Measurements from ENCODE around the gene EFNA3.

Gene EFNA3

GRCh38 chr1:155049651-155050559 is 28.7 kb upstream of the EFNA3 start:
- no peak for DNase-seq

DNA sequence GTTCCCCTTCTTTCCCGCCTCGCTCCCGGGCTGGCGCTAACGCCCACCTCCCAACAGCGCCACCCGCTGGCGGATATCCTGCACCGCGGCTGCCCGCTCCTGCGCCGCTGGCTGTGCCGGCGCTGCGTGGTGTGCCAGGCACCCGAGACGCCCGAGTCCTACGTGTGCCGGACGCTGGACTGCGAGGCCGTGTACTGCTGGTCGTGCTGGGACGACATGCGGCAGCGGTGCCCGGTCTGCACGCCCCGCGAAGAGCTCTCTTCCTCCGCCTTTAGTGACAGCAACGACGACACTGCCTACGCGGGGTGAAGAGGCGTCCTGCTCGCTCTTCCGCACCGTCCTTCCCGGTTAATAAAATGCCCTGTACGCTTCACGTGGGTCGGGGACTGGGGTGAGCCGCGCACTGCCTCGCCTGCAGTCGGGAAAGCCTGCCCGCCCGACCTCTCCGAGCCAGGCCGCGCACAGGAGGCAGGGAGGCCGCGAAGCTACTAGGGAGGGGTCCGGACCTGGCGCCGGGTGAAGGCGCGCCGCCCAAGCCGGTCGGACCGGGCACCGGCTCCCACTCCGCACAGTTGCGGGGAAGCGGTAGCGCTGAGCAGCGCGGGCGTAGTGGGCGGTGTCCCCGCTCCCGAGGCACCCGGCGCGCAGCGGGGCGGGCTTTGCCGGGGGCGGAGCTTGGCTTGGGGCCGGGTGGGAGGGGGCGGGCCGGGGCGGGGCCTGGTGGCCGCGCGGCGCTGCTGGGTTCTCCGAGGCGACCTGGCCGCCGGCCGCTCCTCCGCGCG is 27.9 kb upstream of the EFNA3 start, which contains the start of gene ADAM15:
Gene ADAM15 (plus strand): TSS at position 757 of the 782 bp plus-strand sequence. CDS start 71 bp downstream, outside the sequence.
- peak; percentile 74 for DNase-seq

DNA sequence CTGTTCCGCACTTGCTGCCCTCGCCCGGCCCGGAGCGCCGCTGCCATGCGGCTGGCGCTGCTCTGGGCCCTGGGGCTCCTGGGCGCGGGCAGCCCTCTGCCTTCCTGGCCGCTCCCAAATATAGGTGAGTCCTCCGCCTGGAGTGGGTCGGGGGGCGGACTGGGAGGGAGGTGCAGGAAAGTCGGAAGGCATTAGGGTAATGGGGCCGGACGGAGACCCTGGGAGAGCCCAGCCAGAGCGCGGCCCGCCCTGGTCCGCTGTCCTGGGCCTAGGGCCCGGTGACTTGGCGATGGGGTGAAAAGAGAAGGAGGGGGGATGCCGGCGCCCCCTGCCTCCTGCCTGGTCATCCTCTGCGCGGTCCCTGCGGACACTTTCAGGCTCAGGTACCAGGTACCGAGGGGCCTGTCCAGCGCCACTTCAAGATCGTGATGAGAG is 27.3 kb upstream of the EFNA3 start:
- no peak for DNase-seq

- DNase-seq, result peak; percentile 19
Measured at GRCh38 chr1:155051777-155052398, 26.7 kb upstream of the EFNA3 start.

GRCh38 chr1:155052439-155053395 is 25.9 kb upstream of the EFNA3 start:
- DNase-seq, result peak; percentile 32

DNA sequence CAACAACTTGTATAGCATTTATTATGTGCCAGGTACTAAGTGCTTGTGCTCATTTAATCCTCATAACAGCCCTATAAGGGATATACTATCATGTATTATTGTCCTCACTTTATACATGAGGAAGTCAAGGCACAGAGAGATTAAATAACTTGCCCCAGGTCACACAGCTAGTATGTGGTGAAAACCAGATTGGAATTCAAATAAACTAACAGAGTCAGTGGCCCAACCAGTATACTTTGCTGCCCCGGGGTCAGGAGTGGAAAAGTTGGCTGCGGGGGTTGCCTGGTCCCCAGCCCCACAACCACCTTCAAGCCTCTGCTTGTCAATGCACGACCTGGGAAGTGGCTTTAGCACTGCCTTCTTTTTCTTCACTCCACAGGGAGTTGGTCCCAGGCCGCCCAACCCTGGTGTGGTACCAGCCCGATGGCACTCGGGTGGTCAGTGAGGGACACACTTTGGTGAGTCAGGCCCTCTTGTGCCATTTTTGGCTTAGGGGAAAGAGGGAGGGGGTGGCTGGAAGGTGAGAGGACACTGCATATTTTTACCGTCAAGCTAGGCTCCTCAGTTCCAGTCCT is 25.0 kb upstream of the EFNA3 start:
- DNase-seq, result no peak

GRCh38 chr1:155057104-155057503 is 21.5 kb upstream of the EFNA3 start:
- no peak for DNase-seq

GRCh38 chr1:155057788-155058211 is 20.8 kb upstream of the EFNA3 start:
- DNase-seq, result no peak

GRCh38 chr1:155060736-155061135 is 17.9 kb upstream of the EFNA3 start:
- no peak for DNase-seq

- DNase-seq, result peak; percentile 83
Measured at GRCh38 chr1:155061381-155062150, 17.1 kb upstream of the EFNA3 start.

DNA sequence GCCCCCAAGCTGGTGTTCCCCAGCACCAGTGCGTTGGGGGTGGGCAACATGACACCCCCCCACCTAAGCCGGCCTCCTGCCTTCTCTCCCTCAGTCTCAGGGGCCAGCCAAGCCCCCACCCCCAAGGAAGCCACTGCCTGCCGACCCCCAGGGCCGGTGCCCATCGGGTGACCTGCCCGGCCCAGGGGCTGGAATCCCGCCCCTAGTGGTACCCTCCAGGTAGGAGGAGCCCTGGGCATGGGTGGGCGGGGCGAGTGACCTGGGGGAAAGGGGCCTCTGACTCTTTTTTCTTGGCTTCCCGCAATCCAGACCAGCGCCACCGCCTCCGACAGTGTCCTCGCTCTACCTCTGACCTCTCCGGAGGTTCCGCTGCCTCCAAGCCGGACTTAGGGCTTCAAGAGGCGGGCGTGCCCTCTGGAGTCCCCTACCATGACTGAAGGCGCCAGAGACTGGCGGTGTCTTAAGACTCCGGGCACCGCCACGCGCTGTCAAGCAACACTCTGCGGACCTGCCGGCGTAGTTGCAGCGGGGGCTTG is 16.4 kb upstream of the EFNA3 start:
- DNase-seq, result no peak

DNA sequence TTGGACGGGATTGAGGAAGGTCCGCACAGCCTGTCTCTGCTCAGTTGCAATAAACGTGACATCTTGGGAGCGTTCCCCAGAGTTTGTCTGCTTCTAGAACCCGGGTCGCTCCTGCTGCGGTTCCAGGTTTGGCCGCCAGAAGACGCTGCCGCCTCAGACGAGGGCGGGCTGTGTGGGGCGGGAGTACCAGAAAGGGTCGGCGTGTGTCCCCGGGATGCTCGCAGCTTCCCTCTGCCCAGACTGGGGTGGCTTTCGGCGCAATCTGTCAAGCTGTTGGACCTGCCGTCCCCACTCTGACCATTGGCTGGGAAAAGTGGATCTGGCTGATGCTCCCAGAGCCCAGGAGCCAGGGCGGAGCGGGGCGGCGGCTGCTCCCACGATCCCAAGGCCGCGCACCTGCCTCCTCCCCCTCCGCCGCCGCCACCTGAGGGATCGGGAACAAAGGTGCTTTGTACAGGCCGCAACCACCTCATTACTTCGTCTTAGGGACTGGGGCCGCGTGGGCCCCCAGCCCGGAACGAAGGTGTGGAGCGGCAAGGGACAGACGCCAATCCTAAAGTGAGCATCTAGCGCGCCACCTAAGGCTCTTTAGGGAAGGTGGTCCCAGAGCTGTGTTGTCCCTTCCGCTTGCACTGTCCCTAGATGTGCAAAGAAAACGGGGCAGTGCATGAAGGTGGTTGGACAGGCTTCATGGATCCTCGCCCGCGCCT is 15.8 kb upstream of the EFNA3 start:
- no peak for DNase-seq

DNA sequence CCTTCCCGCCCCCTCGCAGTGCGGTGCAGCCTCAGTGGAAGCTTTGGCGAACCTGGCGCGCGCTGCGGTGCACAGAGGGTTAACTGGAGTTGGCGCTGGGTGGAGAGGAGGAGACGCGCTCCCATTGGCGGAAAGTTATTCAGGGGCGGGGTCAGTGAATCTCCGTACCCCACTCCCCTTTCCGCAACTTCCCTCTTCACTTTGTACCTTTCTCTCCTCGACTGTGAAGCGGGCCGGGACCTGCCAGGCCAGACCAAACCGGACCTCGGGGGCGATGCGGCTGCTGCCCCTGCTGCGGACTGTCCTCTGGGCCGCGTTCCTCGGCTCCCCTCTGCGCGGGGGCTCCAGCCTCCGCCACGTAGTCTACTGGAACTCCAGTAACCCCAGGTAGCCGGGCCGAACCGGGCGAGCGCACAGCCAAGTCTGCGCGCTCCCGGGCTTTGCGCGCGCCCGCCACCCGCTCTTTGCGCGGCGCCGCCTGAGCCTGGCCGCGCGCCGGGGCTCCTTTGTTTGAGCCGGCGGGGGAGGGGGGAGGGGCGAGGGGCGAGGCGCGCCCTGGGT is 15.0 kb upstream of the EFNA3 start, which contains the start of gene EFNA4:
Gene EFNA4 (plus strand): TSS at position 191 of the 561 bp plus-strand sequence. CDS start 84 bp downstream, at position 275.
- peak; percentile 77 for DNase-seq

DNA sequence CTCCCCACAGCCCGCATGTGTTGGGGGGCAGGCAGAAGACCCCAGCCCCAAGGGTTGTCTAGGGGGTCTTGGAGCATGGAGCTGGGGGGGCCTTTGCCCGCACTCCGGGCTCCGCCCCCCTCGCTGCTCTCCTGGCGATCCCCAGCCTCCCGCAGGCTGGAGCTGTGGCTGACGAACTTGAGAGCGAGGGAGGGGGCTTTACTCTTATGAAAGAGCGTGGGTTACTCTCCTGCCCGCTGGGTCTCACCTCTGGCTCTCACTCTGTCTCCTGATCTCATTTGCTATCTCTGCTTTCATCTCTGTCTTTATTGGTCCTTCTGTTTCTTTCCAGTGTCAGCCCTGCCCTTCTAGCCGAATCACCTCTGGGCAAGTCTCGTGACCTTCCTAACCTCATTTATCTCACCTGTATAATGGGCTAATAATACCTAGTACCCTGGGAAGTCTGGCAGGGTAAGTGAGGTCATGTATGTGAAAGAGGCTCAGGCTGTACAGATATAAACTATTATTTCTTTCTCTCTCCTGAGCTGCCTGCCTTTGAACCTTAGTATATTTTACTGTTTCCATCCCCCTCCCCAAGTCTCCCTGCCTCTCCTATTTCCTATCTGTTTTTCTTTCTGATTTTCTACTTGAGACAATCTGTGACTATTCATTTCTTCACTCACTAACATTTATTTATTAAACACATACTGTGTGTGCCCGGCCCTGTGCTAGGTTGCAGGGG is 14.4 kb upstream of the EFNA3 start:
- DNase-seq, result no peak

- DNase-seq, result no peak
Measured at GRCh38 chr1:155064832-155065429, 13.7 kb upstream of the EFNA3 start.

GRCh38 chr1:155066777-155067176 is 11.9 kb upstream of the EFNA3 start:
- DNase-seq, result no peak

DNA sequence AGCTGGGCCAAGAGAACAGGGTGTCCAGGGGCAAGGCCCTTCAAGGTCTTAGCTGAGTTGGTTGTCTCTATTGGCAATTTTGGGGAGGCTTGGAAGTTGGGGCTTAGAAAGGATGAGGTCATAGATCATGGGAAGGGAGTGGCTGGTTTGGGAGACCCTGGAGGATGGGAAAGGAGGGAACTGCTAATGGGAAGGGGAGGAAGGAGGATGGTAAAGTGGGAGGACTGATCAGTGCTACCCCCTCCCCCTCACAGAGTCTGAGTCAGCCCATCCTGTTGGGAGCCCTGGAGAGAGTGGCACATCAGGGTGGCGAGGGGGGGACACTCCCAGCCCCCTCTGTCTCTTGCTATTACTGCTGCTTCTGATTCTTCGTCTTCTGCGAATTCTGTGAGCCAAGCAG is 10.0 kb upstream of the EFNA3 start:
- no peak for DNase-seq

GRCh38 chr1:155069551-155070157 is 9.0 kb upstream of the EFNA3 start:
- DNase-seq, result no peak
